Right lobe of liver (tissue), 6 donors: ENCODE data around the gene POR. TPM values are rescaled to one million over a fixed set of nuclear protein-coding genes. Genes with fewer than 3 reads are reported as not detected.

Source experiments
- ATAC-seq, 4 donors: fragments of 200-7000 bp; cut with Tn5 transposase; one replicate each; pipeline ENCODE4 v1.9.1; 2020; ENCODE audit warnings: mild to moderate bottlenecking in 4 of 4, moderate library complexity in 4 of 4
- DNase-seq, 3 donors: peaks; one replicate each; pipeline ENCODE4 v3.0.0-alpha.2; 2020
- H3K27ac ChIP-seq, 3 donors: fragments of 200-600 bp; one replicate each; pipeline ENCODE4 v1.8.0; 2022
- H3K27me3 ChIP-seq, 2 donors: fragments of 200-600 bp; one replicate each; pipeline ENCODE4 v1.8.0; 2022
- H3K36me3 ChIP-seq, 4 donors: fragments of 200-600 bp; sonication (generic) in 1 of 4; one replicate each; pipeline versions ENCODE4 v1.5.1 to v1.8.0; 2017 to 2022; ENCODE audit warnings: control low read depth in 1 of 4
- H3K4me1 ChIP-seq, 4 donors: fragments of 200-600 bp; sonication (generic) in 1 of 4; one replicate each; pipeline versions ENCODE4 v1.5.1 to v1.8.0; 2017 to 2022; ENCODE audit warnings: control low read depth in 1 of 4
- H3K4me3 ChIP-seq, 3 donors: fragments of 200-600 bp; one replicate each; pipeline ENCODE4 v1.8.0; 2022
- H3K9me3 ChIP-seq, 4 donors: fragments of 200-600 bp; sonication (generic) in 1 of 4; one replicate each; pipeline versions ENCODE4 v1.5.1 to v1.8.0; 2017 to 2022; ENCODE audit warnings: control low read depth in 1 of 4
- POLR2A ChIP-seq: fragments of 450-650 bp; IDR thresholded peaks from one replicate; pipeline ENCODE4 v1.6.1; 2017; ENCODE audit warnings: antibody characterized with exemption, mild to moderate bottlenecking
- WGBS: methylation state at CpG from one replicate; pipeline ENCODE4 v1.1.6; 2018; ENCODE audit warnings: low coverage, low lambda C conversion rate; ENCODE audit not compliant: insufficient coverage; ENCODE audit errors: missing lambda C conversion rate; 5-methylcytosine and 5-hydroxymethylcytosine counted together
- intact Hi-C, 2 donors: fragments of 100-400 bp; cut with DNase I; formaldehyde crosslinking; loops; one replicate each; pipeline versions ENCODE4 v1.11.2 to v1.14.1; 2022
- long read RNA-seq: library from polyadenylated mRNA; unstranded; transcript quantifications from one replicate; pipeline ENCODE4 v2.0.0, GENCODE V29; 2019
- total RNA-seq, 6 experiments: library from RNA; depleted of rRNA in 2 of 6; stranded (reverse); fragments of >200 nt in 2 of 6; fragmentation: NEBNext Ultra II Directional in 3 of 6; extraction: Animal tissue kit (Norgen Biotek cat#: 25700) in 3 of 6; gene quantifications; one replicate each; pipeline versions ENCODE4 v1.1.0 to v1.2.4, GENCODE V29; 2016 to 2023
- TF ChIP-seq, protein P1 (sequence below), 4 donors: fragments of 200-600 bp in 3 of 4; fragments of 450-650 bp in 1 of 4; IDR thresholded peaks; one replicate each; pipeline versions ENCODE4 v1.5.1 to v1.8.0; 2016 to 2022; ENCODE audit warnings: antibody characterized with exemption in 4 of 4, mild to moderate bottlenecking in 2 of 4
- donor health status: DM: no; HTN: yes; CAD: no.
- donor health status: DM: no; HTN: no; CAD: no.
- donor health status: DM: no; HTN: no; CAD: no.
- donor health status: DM: no; HTN: yes; CAD: no.
- donor health status: DM: no; HTN: yes; CAD: no.

The POR gene
- 1,000 to 10,000 TPM in 1 of 6 experiments, 100 to 1,000 TPM in 5; 370 to 1,042 (median 725) TPM for total RNA-seq
- long read RNA-seq, transcript POR-222 (4 exons, 1,028 nt), result minor isoform, 15 of 172 reads
- long read RNA-seq, transcript POR-218 (16 exons, 2,522 nt), result major isoform, 54 of 172 reads
- long read RNA-seq, partial matches to known transcripts, result 99 of 172 reads
- long read RNA-seq, other reads (novel, unspliced or antisense), result 4 of 172 reads

DNA sequence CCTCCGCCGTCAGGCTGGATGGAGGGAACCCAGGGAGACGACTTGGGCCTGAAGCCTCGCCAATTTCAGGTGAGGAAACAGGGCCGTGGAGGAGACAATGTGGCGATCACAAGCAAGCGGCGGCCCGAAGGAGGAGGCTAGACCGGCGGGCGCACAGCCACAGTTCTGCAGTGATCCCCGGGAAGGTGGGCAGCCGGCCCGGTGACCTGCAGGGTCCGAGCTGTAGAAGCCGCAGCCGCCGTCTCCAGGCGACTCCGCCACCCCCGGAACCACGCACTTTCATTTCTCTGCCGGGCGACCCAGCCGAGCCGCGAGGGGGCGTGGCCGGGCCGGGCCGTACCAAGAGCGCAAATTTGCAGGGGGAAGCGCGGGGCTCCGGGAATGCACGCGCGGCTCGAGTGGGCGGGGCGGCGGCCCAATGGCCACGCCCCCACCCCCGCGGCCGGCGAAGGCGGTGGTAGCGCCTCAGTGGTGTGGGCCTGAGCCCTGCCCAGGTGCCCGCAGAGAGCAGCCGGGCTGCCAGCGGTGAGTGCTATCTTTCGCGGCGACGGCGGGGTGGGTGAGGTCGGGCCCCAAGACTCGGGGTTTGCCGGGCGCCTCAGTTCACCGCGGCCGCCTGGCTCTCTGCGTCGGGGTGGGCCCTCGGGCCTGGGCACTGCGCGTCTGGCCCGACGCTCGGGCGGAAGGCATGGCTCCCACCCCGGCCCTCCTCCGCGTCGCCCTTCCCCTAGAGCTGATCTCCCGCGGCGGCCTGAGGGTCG, at the start of gene POR:
TSS of gene POR (plus strand) at position 501 of the 761 bp plus-strand sequence. CDS start 38,847 bp downstream, outside the sequence.
- peaks cover 0 to 12% (median 4%) of the 10 kb centered on the region in 4 donors for H3K4me1 ChIP-seq
- WGBS, result no CpG with 5 or more reads among the region's 82 CpGs
- DNase-seq (peak; percentile 95 to 98 (median 97)), ATAC-seq (peak; percentile 87 to 96 (median 90))
- intact Hi-C loops, result no loop called here
- peak within 1 kb of the TSS; percentile 97 to 100 (median 100) for H3K27ac ChIP-seq
- H3K4me3 ChIP-seq, result peak within 1 kb of the TSS; percentile 84 to 96 (median 93)
- H3K36me3 ChIP-seq, result no peaks in the 10 kb centered on the region
- H3K9me3 ChIP-seq, result no peaks in the 10 kb centered on the region
- no peaks in the 10 kb centered on the region for H3K27me3 ChIP-seq
- peak; percentile 100 for TF ChIP-seq POLR2A
- TF ChIP-seq, protein P1, sequence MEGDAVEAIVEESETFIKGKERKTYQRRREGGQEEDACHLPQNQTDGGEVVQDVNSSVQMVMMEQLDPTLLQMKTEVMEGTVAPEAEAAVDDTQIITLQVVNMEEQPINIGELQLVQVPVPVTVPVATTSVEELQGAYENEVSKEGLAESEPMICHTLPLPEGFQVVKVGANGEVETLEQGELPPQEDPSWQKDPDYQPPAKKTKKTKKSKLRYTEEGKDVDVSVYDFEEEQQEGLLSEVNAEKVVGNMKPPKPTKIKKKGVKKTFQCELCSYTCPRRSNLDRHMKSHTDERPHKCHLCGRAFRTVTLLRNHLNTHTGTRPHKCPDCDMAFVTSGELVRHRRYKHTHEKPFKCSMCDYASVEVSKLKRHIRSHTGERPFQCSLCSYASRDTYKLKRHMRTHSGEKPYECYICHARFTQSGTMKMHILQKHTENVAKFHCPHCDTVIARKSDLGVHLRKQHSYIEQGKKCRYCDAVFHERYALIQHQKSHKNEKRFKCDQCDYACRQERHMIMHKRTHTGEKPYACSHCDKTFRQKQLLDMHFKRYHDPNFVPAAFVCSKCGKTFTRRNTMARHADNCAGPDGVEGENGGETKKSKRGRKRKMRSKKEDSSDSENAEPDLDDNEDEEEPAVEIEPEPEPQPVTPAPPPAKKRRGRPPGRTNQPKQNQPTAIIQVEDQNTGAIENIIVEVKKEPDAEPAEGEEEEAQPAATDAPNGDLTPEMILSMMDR (IDR thresholded peaks at IDR 0.05), result no peak

DNA sequence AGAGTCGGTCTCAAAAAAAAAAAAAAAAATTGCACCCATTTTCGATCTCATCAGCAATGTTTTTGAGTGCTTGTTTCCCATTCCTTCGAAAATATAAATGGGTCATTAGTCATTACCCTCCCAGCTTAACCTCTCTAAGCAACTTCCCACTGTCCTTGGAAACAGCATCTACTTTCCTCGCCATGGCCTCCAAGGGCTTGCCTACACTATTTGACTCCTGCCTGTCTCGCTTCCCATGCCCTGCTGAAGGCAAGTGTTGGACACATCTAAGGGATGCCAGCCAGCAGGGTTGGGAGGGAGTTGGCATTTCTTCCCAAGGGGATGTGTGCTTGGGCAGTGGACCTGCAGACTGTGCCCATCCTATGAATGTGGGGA, 48.9 kb upstream of the POR start:
- DNase-seq (no peak), ATAC-seq (peak; percentile 38 to 66 (median 58))
- 30% methylated on average over 5 of the region's 5 CpGs for WGBS
- Histone ChIP-seq H3K27me3 (no peaks in the 10 kb centered on the region), H3K4me3 (no peak overlapping the region), H3K27ac (no peak overlapping the region), H3K4me1 (peaks cover 0 to 6% (median 0%) of the 10 kb centered on the region in 4 donors), H3K36me3 (no peaks in the 10 kb centered on the region), H3K9me3 (no peaks in the 10 kb centered on the region)
- intact Hi-C loops, result loop anchor here (5.0 to 10.0 kb wide), 2 partner anchors 149 to 156 kb away; no protein-coding TSS in a partner anchor
- TF ChIP-seq, protein P1 (IDR thresholded peaks at IDR 0.05), result no peak
- no peak for TF ChIP-seq POLR2A

DNA sequence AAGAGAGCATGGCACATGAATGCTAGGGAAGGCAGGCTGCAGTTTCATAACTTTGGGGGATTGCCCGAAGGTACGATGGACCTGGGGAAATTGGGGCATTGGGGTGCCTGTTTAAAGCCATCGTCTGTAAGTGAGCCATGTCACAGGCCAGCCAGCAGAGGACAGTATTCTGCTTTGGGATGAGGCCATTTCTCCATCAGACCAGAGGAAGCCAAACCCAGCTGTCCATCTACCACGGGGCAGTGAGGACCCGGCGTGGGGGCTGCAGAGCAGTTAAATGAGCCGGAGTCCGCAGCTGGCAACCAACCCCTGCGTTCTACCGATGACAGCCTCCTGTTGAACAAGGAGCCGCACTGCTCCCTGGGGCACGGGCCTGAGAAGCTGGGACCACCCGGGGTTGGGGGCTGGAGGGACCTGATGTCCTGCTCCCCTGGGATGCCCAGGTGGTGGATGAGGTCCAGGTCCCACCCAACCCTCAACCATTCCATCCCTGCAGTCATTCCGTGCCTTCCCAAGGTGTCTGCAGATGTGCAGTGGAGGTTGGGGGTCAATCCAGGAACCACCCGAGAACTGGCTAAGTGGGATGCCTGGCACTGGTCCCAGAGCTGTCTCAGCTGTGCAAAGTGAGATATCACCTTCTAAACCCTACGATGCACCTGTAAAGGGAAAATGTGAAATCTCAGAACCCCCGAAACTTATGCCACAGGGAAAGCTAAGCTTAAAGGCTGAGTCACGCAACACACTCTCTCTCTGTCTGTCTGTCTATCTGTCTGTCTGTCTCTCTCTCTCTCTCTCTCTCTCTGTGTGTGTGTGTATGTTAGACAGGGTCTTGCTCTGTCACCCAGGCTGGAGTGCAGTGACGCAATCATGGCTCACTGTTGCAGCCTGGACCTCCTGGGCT, 48.2 kb upstream of the POR start:
- Histone ChIP-seq H3K27me3 (no peaks in the 10 kb centered on the region), H3K9me3 (no peaks in the 10 kb centered on the region), H3K4me3 (no peak overlapping the region), H3K36me3 (no peaks in the 10 kb centered on the region), H3K27ac (no peak overlapping the region), H3K4me1 (peaks cover 0 to 6% (median 0%) of the 10 kb centered on the region in 4 donors)
- DNase-seq (peak; percentile 47 to 72 (median 67)), ATAC-seq (peak; percentile 97 to 98 (median 98))
- WGBS, result 29% methylated on average over 6 of the region's 19 CpGs
- intact Hi-C loops, result loop anchor here (5.0 to 10.0 kb wide), 2 partner anchors 148 to 156 kb away; no protein-coding TSS in a partner anchor
- TF ChIP-seq, protein P1 (IDR thresholded peaks at IDR 0.05), result peak; percentile 89 to 97 (median 93)
- no peak for TF ChIP-seq POLR2A

DNA sequence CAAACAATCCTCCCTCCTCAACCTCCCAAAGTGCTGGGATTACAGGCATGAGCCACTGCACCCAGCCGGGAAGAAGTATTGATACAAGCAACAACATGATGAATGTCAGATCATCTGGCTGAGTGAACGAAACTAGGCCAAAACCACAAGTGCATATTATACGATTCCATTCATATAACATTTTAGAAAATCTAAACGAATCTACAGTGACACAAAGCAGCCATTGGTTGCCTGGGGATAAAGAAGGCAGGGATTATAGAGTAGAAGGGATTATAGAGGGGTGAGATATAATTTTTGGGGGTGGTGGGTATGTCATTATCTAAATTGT, 47.6 kb upstream of the POR start:
- H3K4me3 ChIP-seq, result no peak overlapping the region
- no peak for DNase-seq
- no peak overlapping the region for H3K27ac ChIP-seq
- TF ChIP-seq, protein P1 (IDR thresholded peaks at IDR 0.05), result no peak
- no peak for TF ChIP-seq POLR2A
- H3K9me3 ChIP-seq, result no peaks in the 10 kb centered on the region
- no peaks in the 10 kb centered on the region for H3K27me3 ChIP-seq
- ATAC-seq, result no peak
- H3K36me3 ChIP-seq, result no peaks in the 10 kb centered on the region
- 61% methylated on average over 4 of the region's 4 CpGs for WGBS
- peaks cover 0 to 6% (median 0%) of the 10 kb centered on the region in 4 donors for H3K4me1 ChIP-seq
- intact Hi-C loops, result loop anchor here (5.0 to 10.0 kb wide), 2 partner anchors 147 to 155 kb away; no protein-coding TSS in a partner anchor
